Stimulated activated CD4-positive, alpha-beta T cell treated with anti-CD3 and anti-CD28 coated beads, Interleukin-2, amount 100 ng/mL, for 24 hours (primary cell): ENCODE measurements around the gene ITGB8.
"Not testable (repeated sequence)": the region's sequence is repeated elsewhere in the genome, so short reads cannot be mapped to it uniquely, and the experiment has no call there.

ENCODE experiments used
- DNase-seq, 2 donors: peaks; one replicate each; pipeline ENCODE4 v3.0.0-alpha.2; 2020

The ITGB8 gene

DNA sequence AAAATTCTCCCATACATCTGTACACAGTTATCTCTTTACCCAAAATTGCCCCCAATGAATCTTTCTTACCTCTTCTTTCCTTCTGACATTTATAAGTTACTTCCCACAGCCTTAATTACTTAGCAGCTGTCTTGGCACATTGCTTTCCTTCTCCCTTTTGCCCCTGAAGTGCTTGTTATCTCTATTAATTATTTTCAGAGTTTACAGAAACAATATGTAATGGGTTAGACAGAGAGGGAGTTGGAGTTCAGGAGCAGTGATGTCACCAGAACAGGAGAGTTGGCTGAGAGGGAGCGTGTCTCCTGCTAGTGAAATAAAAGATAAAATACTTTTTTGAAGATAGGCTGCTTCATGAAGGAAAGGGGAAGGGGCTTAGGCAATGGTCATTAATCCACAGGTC is 57.4 kb downstream of the ITGB8 start:
- DNase-seq, result no peak

DNA sequence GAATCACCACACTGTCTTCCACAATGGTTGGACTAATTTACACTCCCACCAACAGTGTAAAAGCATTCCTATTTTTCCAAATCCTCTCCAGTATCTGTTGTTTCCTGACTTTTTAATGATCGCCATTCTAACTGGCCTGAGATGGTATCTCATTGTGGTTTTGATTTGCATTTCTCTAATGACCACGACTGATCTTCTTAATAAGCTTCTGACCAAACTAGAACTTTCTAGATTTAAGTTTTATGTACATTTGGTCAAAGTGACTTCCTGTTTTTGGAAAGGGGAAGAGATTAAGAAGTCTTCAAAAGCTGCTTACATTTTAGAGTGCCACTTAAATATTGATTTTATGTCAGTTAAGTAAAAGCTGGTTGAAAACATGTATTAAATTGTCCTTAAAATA is 58.5 kb downstream of the ITGB8 start:
- not testable (repeated sequence) for DNase-seq

DNA sequence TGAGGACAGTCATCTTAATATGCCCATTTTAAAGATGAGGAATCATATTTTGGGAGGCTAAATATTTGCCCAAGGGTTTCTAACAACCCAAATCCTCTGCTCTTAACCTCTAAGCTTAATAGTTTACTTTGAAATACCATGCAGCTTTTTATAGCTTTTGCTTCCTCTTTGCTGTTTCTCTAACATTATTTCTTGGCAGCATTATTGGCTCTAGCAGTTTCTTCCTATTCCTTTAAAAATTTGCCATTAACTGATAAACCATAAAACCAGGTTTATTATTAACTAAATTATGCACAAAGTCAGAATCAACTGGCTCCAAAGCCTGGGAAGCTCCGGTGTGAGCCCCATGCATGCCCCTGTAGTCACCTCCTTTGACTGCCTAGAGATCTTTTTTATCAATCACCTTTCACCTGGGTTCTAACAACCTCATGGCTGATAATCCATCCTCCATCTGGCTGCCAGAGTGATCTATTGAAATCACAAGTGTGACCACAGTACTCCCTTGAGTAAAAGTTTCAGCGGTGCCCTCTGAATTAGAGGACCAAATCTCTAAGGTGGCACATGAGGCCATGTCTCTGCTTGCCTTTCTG is 62.4 kb downstream of the ITGB8 start:
- no peak for DNase-seq

DNA sequence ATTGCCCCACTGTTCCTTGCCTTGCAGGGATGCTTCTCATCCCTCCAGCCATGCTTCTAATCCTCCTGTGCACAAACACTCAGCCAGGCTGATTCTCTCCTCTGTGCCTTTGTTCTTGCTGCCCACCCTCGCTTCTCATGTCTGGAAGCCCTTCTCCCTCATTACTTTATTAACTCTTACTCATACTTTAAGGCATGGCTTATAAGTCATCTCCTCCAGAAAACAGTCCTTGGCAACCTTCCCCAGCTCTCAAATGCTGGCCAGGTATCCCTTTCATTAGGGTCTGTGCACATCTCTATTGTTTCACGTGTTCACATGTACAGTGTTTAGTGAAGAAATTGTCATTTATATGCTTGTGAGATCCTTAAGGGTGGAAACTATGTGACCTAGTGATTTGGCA is 62.9 kb downstream of the ITGB8 start:
- no peak for DNase-seq

DNA sequence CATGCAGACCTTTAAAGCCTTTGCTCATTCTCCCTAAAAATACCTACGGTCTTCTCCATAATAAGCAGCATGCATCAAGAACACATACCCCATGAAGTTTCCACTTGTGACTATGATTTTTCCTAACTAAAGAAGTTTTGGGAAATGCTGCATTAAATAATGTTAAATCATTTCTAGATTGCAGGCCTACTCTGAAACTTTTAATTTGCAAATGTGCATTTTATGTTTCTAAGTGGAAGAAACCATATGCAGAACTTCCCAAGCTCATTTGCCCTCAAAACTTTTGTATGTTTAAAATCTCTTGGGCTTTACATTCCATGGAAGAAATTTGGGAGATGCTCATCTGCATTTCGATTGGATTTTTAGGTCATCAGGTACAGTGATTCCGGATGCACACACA is 63.6 kb downstream of the ITGB8 start:
- DNase-seq, result no peak

DNA sequence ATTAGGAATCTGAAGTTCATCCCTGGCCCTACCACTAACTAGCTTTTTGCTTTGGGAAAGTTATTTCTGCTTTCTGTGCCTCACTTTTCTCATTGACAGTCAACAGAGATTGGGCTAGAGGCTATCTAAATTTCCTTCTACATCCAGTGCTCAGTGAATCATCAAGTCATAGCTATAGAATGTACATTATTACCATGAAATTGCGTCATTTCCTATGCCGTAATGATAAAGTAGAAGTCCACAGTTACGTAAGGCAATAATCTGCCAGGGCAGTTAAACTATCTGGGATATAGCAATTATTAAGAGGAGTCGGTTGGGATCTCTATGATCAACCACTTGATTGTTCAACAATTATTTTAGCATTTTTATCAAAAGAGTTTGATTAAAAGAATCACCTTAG is 64.4 kb downstream of the ITGB8 start:
- no peak for DNase-seq

DNA sequence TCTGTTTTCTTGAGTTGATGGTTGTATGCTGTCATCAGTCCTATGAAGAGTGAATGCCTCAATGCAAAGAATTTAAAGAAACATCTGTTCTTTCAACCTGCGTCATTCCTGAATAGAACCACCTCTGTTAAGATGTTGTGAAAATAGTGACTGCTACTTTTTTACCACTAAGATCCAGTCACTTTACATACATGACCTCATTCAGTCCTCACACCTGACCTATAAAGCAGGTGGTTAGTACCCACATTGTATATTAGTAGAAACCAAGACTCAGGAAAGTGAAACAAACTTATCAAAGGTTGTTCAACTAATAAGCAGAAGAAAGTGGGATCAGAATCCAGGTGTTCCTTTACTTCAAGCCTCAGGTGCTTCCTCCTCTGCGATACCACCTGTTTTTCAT is 64.8 kb downstream of the ITGB8 start:
- DNase-seq, result no peak

DNA sequence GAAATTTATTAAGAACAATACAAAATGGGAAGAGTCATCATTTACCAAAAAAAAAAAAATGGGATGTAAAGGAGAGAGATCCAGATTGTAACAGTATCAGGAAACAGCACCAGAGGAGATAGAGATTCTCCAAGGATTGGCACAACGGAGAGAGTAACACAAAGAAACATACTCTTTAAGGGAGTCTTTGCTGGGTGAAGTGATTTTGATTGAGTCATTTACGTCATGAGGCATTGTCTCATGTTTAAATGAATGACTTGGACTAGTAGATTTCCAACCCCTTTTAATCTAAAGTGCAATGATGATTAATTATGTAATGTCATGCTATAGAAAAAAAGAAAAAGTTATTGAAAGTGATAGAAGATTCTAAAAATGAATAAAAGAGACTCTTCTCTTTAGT is 68.8 kb downstream of the ITGB8 start:
- DNase-seq, result no peak

DNA sequence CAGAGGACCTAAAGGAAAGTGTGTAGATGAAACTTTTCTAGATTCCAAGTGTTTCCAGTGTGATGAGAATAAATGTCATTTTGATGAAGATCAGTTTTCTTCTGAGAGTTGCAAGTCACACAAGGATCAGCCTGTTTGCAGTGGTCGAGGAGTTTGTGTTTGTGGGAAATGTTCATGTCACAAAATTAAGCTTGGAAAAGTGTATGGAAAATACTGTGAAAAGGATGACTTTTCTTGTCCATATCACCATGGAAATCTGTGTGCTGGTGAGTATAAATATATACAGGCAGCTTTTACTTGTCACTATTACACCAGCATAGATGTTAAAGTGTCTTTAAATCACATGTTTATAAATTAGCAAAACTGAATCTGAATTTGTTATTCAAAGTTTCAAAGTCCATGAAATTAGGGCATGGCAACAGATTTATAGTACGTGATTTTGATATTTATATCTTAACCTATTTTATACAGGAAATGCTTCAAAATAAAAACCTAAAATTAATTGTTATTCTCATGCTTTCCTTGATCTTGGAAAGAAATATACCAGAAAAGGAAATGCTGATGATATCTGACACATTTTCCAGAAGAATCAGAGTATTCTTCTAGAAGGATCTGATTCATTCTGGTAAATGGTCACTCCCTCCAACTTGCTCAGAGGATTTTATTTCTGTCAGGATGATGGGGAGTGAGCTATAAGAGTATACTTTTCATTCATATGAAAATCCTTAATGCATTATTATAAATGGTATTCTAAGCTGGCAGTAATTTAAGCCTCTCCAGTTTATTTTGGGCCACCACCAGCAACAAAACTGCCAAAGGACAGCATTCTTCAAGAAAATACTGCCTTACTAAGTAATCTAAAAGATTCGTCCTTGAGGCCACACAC is 71.4 kb downstream of the ITGB8 start:
- no peak for DNase-seq

DNA sequence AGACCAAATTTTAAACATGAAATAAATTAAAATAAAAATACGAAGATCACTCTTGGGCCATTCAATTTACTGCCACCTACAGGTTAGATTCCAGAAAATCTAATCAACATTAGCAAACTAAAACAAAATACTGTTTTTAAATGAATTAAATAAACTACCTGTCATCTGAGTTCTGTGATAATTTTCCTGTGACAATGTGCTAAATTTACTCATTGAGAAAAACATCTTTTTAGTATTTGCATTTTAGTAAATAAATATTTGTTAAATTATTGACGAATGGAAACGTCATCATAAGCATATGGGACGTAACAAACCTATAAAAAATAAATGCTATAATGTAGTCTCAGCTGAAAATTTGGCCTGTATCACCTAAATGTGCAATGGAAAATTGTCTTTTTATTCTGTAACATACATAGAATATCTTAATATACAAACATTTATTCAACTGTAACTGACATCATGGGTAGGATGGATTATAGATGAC is 72.1 kb downstream of the ITGB8 start:
- no peak for DNase-seq

DNA sequence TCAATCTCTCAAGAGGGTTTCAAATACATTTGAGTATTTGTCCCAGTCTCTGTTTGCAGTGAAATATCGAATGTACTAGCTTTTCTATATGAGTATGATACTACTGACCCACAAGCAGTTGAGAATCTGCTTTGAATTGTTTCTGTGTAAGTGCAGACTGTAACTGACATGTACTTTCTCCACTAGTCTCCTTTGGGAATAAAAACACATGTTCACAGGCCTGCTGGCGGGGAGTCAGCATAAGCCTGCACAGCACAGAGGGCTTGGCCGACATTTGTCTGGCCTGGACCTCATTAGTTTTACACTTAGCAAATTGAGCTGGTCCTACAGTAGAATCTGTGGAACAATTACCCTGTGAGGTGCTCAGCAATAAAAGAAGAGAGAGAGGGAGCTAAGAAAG is 72.6 kb downstream of the ITGB8 start:
- no peak for DNase-seq

DNA sequence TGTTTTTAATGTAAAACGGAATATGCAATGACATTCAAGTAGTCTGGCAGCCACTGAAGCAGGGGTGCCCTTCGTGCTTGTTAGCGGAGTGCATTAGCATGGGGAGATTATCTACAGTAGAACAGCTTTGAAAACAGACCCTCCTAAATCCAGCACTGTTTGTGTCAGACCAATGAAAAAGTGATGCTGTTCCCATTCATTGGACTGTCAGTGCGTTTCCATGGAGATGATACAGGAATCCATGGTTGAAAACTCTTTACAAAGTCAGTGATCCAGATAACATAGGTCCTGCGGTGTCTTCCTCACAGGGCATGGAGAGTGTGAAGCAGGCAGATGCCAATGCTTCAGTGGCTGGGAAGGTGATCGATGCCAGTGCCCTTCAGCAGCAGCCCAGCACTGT is 73.6 kb downstream of the ITGB8 start:
- no peak for DNase-seq

DNA sequence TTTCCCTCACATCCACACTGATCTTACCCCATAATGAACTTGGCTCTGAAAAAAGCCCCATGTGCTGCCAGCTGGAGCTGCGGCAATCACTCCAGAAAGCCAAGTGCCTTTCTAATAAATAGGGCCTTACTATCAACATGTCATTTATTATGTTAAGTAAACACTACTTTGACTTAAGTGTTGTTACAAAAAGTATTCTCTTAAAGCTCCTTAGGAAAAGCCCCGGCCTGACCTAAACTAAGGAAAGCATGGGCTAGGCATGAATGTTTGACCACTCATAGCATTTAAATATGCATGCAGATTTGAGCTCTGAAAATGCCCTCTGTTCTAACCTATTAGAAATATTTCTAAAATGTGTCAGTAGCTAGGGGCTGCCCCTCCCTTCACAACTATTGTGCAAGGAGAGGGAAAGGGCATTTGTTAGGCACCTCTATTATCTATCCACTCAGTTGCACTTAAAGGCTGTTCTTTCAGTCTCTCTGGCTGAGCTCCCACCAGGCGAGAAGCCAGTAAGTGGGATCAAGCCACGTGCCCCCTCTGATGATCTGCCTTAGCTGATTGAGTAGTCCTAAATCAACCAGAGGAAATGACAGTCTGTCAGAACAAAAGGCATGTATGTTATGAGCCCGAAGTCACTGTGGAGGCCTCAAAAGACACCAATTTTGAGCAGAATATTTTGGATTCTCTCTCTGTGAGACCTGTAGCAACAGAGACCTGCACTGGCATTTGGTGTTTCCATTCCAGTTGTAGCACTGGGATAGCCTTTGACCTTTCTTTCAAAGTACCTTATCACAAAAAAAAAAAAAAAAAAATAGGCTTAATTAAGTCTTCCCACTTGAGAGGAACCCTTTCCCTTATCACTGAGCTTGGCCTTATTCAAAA is 77.1 kb downstream of the ITGB8 start:
- DNase-seq, result no peak

DNA sequence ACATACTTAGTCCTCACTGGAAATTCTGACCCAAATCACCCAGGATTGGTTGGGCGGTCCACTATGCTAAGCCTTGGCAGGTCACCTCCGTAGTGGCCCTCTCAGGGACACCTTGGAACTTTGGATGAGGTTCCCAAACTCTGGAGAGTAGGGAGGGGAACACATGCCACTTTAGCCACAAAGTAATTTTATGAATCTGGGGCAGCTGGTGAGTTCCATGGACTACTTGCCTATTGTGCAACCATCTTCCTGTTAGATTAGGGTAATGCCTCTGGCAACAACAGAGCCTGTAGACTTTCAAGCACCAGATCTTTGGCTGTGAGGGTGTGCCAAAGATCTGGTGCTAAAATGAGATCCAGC is 77.7 kb downstream of the ITGB8 start:
- no peak for DNase-seq

DNA sequence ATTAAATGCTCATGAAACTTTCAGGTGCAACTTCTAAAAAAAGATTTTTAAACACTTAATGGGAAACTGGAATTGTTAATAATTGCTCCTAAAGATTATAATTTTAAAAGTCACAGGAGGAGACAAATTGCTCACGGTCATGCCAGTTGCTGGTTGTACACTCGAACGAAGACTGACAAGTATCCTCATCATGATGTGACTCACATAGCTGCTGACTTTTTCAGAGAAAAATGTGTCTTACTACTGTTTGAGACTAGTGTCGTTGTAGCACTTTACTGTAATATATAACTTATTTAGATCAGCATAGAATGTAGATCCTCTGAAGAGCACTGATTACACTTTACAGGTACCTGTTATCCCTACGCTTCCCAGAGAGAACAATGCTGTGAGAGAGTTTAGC is 79.3 kb downstream of the ITGB8 start:
- DNase-seq, result no peak

DNA sequence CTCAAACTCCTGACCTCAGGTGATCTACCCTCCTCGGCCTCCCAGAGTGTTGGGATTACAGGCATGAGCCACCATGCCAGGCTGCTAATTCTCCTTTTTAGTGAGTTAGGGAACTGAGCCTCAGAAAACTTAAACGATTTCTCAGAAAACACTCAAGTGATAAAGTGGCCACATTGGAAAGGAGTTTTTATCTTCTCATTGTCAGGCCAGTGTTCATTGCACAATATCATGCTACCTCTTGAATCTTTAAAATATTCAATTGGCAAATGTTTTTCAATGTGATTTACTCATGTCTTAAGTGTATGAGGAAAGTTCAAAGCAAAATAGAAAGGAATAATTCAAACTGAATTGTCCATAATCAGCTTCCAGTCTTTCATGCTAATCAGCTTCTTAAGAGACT is 80.7 kb downstream of the ITGB8 start:
- DNase-seq, result no peak

DNA sequence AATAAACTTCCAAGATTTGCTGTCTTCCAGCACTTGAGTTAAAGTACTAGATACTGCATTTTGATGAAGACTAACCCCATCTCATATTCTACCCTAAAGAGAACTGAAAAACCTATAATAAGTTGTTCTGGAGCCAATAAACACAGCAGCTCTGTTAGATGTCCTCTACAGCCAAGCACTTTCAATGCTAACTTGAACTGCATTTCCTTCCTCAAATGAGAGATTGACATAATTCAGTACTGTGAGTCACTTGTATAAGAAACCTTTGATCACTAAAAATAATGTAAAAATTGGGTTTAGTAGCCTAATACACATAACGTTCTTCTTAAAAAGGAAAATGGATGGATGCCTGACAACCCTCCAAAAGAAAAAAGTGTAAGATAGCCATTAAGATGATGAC is 81.3 kb downstream of the ITGB8 start:
- DNase-seq, result no peak

DNA sequence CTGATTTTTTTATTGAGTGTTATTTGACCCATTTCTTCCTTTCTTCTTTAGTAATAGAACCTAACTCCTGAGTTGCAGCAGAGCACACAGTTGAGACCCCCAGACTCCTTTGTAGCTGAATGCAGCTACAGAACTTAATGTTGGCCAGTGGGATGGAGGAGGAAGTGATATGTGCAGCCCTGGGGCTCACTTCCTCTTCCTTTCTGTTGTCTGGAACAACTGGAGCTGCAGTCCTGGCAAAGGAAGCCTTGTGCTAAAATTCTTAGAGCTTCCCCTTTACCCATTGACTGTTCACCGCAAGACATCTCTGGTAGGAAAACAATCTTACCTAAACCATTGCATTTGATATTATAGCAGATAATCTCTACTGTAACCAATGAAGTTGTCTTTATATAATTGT is 86.6 kb downstream of the ITGB8 start:
- no peak for DNase-seq

DNA sequence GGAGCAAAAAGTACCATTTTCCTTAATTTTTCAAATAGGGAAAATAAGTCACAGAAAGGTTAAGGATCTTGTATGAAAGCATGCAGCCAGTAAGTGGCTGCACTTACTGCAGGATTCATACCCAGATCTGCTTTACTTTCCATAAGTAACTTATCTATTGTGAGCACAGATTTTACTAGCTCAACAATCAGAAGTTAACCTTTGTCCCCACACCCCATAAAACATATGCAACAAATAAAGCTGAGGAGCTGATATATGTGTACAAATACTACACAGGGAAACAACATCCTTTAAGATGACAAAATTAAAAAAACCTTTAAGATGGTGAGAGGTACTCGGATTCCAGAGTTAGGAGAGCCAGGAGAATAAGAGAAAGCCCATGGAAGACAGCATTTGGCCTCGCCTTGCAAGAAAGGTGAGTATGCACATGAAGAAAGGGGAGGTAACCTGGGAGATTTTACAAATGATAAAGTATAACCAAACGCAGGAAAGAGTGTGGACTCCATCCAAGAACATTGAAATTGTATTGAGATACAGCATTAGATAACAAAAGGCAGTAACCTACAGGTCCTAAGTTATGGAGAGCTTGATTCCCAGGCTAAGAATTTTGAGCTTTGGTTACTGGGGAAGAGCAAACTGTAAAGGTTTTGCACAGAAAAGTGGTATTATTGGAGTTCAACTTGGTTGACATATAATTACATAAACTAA is 87.1 kb downstream of the ITGB8 start:
- DNase-seq, result no peak

DNA sequence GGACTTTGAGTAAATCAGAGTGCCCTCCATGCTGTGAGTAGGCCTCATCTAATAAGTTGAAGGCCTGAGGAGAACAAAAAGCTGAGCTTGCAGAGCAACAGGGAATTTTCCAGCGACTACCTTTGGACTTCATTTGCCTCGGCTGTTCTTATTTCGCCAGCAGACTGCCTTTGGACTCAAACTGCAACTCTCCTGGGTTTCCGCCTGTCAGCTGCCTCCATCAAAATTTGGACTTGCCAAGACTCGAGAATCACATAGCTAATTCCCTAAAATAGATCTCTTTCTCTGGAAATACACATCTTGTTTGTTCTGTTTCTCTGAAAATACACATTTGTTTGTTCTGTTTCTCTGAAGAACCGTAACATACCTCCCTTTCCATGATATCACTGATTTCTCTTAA is 93.8 kb downstream of the ITGB8 start:
- no peak for DNase-seq

DNA sequence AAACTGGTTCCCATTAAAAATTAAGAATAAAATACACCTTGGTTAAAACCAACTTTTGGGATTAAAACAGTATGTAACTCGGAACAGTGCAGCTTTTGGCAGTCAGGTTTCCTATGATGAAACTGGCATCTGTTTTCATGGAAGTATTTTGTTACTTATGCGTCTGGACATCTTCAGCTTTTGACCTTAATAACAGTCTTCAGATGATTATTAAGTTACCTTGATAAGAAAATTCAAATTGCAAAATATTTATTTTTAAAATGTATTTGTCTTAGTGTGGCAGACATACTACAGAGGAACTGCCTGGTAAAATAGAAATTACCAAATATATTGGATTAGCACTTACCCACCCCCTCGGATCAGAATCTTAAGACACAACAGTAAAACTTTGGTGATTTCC is 100.0 kb downstream of the ITGB8 start:
- DNase-seq, result no peak

DNA sequence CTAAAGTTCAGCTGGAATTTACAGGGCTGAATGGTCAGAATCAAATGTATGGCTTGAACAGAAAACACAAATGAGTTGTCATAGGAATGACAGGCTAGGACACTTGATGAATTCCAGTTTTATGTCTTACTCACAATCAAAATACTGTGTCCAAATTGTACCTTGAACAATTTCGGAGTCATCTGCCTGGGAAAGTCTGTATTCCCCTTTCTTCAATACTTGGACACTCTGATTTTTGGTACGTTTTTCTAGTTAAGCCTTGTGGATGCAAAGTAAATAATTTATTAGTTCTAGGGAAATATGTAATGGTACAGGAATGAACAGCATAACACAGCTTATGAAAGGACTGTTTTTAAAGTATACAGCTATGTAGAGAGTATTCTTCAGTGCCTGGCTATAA is 100.4 kb downstream of the ITGB8 start:
- DNase-seq, result no peak

DNA sequence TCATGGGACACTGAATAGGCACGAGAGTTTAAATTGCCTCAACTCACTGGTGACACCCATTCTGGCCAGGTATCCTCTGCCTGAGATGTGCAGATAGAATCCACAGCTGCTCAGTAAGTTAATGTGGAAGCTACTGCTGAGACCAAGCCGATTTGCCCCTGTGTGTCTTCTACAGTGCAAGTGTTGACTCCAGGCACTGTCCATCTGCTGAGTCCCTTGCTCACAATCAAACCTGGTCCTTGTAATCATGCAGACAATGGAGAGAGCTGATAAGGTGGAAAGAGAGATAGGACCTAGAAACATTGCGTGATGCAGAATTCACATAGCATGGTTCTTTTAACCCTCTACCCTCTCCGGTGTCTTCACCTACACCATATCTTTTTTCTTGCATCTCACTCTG is 101.4 kb downstream of the ITGB8 start:
- DNase-seq, result no peak
